C4-2B (cell line): ENCODE results near the gene C6orf89.

Experiments
- CTCF ChIP-seq: fragments of 450-650 bp; conservative IDR thresholded peaks from 2 replicates; pipeline ENCODE4 v1.5.1; 2017; ENCODE audit warnings: mild to moderate bottlenecking
- ZFX ChIP-seq: fragments of 450-650 bp; IDR thresholded peaks from 2 replicates; pipeline ENCODE4 v1.6.1; 2017

- TF ChIP-seq CTCF (no peak), ZFX (no peak)
These were observed 48.1 kb upstream of the C6orf89 start for GRCh38 chr6:36837686-36838085.
